Fibroblast of skin of scalp (primary cell): ENCODE results near the gene ZBTB20.
A peak's percentile ranks its signal among the peaks of the same experiment; 100 is the strongest.

Source experiments
- DNase-seq: peaks from one replicate; pipeline ENCODE4 v3.0.0-alpha.2; 2013

The ZBTB20 gene

GRCh38 chr3:114904633-114905032 is 242.5 kb downstream of the ZBTB20 start:
- DNase-seq = no peak

DNA sequence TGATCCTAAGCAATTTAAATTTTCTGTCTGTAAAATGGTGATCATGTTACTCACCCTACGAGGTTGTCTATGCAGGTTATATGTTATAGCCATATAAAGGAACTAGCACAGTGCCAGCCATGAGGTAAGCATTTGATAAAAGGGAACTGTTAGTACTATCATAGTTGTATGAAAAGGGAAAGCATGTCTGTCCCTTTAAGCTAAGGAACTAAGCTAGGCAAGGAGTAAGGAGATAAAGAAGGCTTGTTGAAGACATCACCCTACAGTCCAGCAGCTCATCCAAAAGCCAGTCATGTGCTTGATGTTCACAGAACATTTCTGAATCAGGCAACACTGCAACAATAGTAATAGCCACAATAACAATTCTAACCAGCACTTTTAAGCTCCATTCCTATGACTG is 243.9 kb downstream of the ZBTB20 start:
- DNase-seq = no peak

- DNase-seq = no peak
These were observed 244.4 kb downstream of the ZBTB20 start for GRCh38 chr3:114902691-114903101.

- no peak for DNase-seq
These were observed 246.2 kb downstream of the ZBTB20 start for GRCh38 chr3:114900908-114901307.

- DNase-seq = no peak
These were observed 247.7 kb downstream of the ZBTB20 start for GRCh38 chr3:114899186-114899931.

DNA sequence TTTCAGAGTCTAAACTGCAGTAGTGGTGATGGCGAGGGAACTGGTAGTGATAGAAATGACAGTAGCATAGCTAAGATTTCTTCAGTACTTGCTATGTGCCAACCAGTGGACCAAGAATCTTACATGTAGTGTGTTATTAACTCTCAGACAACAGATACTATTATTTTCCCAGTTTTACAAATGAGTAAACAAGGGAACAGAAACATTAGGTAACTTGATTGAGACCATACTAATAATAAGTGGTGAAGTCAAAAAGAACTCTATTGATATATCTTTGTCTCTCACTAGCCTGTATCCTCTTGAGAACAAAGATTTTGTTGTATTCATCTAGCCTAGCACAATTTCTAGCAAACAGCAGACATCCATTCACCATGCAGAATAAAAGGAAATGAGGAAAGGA is 250.1 kb downstream of the ZBTB20 start:
- DNase-seq = no peak

GRCh38 chr3:114893361-114893760 is 253.7 kb downstream of the ZBTB20 start:
- DNase-seq = no peak

GRCh38 chr3:114892880-114893279 is 254.2 kb downstream of the ZBTB20 start:
- no peak for DNase-seq

DNA sequence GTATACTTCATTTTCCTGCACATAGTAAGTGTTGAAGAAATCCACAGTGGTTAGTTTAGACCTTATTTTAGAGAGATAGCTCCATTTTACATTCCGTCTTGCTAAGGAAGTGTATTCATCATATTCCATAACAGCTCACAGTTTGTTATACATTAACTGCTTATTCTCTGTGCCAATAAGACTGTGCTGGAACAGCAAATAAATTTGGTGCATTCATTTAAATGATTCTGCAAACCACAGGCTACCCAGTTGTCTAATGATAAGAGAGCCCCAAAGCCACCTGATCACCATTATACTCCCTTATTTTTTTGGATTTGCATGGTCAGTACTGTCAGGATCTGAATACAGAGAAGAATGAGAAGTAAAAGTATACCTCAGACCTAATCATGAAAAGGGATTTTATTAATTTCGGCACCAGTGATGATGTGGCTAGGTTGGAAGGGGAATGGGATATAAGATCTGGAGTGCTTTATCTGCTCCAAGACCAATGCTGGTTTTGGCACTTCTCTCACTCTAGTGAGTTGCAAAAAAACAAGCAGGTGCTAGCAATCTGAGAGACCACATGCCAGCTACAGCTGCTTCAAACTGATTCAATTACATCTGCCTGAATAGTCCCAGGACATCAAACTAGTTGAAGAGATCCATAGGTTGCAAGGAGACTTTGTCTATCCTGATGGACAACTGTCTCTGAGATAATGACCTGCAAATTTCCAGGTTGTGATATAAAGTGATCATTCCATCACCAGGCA is 254.8 kb downstream of the ZBTB20 start:
- no peak for DNase-seq

DNA sequence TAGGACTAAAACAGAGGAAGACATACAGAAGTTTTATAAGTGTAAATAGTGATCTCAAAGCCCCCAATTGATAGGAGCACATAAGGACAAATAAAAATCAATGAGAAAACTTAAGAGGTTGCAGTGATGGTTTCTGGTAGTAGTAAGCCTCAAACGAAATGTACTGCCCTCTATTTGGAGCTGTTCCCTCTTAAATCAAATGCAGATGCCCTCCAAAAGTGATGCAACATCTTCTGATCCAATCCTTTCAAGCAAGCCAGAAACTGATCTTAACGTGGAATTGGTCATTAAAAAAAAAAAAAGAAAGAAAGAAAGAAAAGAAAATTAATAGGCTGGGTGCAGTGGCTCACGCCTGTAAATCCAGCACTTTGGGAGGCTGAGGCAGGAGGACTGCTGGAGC is 259.3 kb downstream of the ZBTB20 start:
- peak; percentile 47 for DNase-seq

- DNase-seq = no peak
These were observed 260.2 kb downstream of the ZBTB20 start for GRCh38 chr3:114886905-114887304.

GRCh38 chr3:114884213-114884923 is 262.7 kb downstream of the ZBTB20 start:
- DNase-seq = no peak

GRCh38 chr3:114880078-114880477 is 267.0 kb downstream of the ZBTB20 start:
- DNase-seq = no peak

DNA sequence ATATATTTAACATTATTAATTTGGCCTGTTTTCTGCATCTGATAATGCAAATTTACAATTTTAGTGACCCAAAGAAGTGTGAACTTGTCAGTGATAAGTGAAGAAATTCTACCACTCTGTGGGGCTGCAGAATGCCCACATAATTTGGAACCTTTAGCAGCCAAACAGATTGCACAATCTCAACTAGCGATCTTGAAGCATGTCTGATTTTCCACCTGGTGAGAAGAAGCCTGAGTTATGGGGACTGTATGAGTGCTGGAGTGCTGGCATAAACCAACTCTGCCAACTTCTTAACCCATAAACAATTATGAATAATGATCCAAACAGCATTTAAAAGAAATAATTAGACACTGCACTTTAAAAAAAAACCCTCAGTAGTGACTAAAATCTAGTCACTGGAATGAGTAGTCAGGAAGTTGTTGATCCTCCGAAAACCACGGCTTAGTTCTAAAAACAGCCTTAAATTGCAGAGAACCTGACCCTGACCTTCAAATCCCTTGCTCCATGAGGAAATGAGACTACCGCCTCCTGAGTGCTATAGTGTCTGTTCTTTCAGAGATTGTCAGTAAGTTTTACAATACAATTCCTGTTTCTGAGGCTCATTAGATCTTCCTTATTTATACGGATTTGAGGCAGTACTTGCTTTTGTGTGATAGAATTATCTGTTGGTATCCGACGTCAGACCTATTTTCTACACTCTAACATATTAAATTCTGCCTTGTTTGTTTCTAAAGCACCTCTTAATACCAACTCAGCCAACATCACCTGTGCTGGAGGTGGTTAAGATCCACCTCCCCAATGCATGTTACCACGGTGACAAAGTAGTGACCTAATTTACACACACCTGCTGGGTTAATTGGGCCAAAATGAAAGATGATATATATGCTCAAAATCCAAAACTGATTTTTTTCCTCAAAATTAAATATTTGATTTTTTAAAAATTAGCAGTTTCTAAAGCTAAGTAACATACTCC is 267.7 kb downstream of the ZBTB20 start:
- DNase-seq = peak; percentile 32

- peak; percentile 12 for DNase-seq
These were observed 268.8 kb downstream of the ZBTB20 start for GRCh38 chr3:114878114-114878839.

GRCh38 chr3:114877378-114878113 is 269.5 kb downstream of the ZBTB20 start:
- no peak for DNase-seq

DNA sequence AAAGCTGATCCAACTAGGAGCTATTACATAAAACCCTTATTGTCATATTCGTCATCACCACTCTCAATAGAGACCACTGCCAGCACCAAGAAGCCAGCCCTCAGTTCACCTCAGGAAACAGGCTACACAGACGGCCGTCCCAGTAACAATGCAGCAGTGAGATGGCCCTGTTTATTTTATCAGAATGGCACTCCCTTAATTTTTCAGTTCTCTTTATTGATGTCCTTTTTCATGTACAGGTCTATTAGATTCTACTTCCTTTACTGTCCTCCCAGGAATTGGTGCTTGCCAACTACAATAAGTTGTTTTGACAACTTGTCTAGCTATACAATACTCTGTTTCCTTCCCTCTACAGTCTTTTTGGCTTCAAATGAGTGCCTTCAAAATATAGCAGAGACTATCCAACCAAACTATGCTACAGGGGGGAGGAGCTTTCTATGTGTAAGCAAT is 272.5 kb downstream of the ZBTB20 start:
- DNase-seq = no peak

GRCh38 chr3:114873591-114873990 is 273.5 kb downstream of the ZBTB20 start:
- no peak for DNase-seq

DNA sequence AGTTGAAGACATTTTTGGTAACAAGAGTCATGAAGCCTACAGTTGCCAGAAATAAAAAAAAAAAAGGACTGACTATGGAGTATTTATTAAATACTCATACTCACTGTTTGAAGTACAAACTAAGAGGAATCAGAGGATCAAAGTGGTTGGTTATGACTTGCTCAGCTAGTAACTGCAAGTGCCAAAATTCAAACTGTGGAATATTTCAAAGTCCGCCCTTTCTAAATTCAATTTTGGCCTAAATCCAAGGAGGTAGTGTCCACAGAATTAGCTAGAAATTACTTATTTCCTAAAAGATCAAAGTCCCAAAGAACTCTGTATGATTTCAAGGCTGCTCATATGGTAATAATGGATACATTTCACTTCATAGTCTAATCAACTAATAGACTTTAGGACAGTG is 274.5 kb downstream of the ZBTB20 start:
- no peak for DNase-seq

- DNase-seq = no peak
These were observed 275.0 kb downstream of the ZBTB20 start for GRCh38 chr3:114872050-114872449.
